Kidney epithelial cell (primary cell): Measurements from ENCODE around the gene ABLIM2. TPM values are rescaled to one million over a fixed set of nuclear protein-coding genes. Genes with fewer than 3 reads are reported as not detected.

Experiments
- DNase-seq: peaks from one replicate; pipeline ENCODE4 v3.0.0-alpha.2; 2010; ENCODE audit warnings: low read depth
- H3K27me3 ChIP-seq: 2 replicates; pipeline ENCODE4 v1.6.0; 2011; ENCODE audit warnings: low read length; ENCODE audit not compliant: control insufficient read depth, insufficient read depth
- H3K36me3 ChIP-seq: 2 replicates; pipeline ENCODE4 v1.5.1; 2011; ENCODE audit warnings: low read length; ENCODE audit not compliant: control insufficient read depth, insufficient read depth
- H3K4me3 ChIP-seq: 2 replicates; pipeline ENCODE4 v1.5.1; 2011; ENCODE audit warnings: low read depth, mild to moderate bottlenecking, control low read depth, low read length
- total RNA-seq: library from RNA; depleted of rRNA; stranded (reverse); fragments of >200 nt; gene quantifications from 2 replicates; pipeline ENCODE4 v1.2.3, GENCODE V29; 2015
- TF ChIP-seq, protein P1 (sequence below): IDR thresholded peaks from 2 replicates; pipeline ENCODE4 v1.5.1; 2011; ENCODE audit warnings: mild to moderate bottlenecking, moderate library complexity, low read length, control low read depth, inconsistent platforms; ENCODE audit not compliant: insufficient read depth, poor library complexity, severe bottlenecking

Gene ABLIM2
- total RNA-seq, 1 donor from 2014 or later: 1.3 TPM

DNA sequence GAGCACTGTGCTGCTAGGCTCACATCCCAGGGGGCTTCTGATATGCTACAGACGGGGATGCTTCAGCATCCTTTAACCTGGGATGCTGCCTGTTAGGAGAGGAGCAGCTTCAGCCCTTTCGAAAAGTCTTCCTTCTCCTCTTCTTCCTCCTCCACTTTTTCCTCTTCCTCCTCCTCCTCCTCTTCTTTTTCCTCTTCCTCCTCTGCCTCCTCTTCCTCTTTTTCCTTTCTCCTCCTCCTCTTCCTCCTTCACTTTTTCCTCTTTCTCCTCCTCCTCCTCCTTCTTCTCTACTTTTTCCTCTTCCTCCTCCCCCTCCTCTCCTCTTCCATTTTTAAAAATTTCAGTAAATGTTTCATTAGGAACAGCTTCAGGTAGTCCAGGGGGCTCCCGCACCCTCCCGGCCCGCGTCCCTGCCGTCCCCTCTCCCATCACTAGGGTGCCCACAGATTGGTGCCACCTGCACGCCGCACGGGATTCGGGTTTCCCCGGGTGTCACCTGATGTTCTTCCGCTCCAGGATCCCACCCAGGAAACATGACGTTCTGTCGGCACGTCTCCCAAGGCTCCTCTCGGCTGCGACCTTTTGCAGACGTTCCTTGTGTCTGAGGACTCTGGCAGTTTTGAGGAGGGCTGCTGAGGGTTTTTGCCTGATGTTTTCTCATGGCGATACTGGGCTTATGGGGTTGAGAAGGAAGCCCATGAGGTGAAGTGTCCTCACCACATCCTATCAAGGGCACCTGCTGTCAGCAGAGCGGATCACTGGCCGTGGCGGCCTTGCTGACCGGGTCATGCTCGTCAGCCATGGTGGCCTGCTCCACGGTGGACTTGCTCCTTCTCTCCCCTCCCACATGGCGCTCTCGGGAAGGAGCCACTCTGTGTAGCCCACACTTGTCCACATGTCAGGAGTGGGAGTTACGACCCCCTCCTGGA lies 135.6 kb downstream of the ABLIM2 start:
- no peak for DNase-seq
- H3K4me3 ChIP-seq: no peak overlapping the region
- TF ChIP-seq, protein P1, sequence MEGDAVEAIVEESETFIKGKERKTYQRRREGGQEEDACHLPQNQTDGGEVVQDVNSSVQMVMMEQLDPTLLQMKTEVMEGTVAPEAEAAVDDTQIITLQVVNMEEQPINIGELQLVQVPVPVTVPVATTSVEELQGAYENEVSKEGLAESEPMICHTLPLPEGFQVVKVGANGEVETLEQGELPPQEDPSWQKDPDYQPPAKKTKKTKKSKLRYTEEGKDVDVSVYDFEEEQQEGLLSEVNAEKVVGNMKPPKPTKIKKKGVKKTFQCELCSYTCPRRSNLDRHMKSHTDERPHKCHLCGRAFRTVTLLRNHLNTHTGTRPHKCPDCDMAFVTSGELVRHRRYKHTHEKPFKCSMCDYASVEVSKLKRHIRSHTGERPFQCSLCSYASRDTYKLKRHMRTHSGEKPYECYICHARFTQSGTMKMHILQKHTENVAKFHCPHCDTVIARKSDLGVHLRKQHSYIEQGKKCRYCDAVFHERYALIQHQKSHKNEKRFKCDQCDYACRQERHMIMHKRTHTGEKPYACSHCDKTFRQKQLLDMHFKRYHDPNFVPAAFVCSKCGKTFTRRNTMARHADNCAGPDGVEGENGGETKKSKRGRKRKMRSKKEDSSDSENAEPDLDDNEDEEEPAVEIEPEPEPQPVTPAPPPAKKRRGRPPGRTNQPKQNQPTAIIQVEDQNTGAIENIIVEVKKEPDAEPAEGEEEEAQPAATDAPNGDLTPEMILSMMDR: no peak
- peaks cover 19% of the 10 kb centered on the region for H3K27me3 ChIP-seq
- H3K36me3 ChIP-seq: no peaks in the 10 kb centered on the region

DNA sequence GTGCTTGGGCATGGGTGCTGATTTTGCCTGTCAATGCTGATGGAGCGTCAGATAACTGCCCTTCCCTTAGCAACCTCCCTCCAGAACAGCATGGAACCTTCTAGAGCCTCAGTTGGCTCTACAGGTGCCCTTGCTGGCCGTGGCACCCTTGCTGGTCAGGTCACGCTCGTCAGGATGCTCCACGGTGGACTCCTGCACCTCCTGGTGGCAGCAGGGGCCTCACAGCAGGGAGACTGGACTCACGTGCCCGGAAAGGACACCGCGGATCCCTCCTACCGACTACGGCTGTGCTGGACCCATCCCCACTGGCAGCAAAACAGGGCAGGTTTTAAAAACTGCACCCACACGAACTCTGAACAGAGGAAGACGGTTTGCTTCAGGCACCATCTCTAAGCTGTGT lies 136.8 kb downstream of the ABLIM2 start:
- TF ChIP-seq, protein P1: peak; percentile 2
- Histone ChIP-seq H3K27me3 (peaks cover 18% of the 10 kb centered on the region), H3K36me3 (no peaks in the 10 kb centered on the region), H3K4me3 (no peak overlapping the region)
- no peak for DNase-seq

DNA sequence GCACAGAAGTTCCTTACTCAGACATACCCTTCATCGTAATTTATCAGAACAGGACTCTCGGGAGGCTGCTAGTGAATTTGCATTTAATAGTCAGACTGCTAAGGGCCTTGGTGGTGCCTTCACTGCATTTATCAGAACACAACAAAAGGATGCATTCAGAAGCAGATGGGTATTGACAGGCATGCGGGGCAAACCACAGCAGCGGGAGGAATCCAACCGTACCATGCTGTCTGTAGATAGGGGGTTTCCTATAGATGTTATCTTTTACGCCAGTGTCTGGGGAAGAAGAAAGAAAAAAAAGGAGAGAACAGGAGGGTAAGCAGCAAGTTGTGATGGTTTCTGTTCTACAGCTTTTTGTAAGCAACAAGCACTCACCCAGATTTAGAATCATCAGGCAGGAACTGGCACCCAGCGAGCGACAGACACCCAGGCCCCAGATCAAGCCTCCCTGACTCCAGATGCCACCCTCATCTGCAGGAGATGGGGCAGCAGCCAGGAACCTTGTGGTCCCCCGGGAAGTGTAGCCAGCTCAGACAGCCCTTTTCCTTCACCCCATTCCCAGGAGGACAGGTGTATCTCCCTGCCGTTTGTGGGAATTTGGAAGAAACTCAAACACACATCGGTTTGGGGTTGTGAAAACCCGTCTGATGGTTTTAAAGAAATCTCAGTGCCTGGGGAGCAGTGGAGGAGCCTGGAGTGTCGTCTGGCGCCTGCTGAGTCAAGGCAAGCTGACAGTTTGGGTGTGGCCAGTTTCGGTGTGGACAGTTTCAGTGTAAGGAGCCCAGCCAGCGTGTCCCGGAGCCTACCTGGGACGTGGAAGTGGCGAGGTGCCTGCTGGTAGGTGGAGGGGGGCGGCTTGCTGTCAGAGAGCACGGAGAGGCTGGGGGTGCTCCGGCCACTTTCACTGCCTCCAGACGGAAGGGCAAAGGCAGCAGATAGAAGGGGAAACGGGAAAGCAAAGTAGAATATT lies 138.9 kb downstream of the ABLIM2 start:
- H3K4me3 ChIP-seq: no peak overlapping the region
- DNase-seq: no peak
- H3K27me3 ChIP-seq: peaks cover 26% of the 10 kb centered on the region
- TF ChIP-seq, protein P1: no peak
- H3K36me3 ChIP-seq: no peaks in the 10 kb centered on the region

DNA sequence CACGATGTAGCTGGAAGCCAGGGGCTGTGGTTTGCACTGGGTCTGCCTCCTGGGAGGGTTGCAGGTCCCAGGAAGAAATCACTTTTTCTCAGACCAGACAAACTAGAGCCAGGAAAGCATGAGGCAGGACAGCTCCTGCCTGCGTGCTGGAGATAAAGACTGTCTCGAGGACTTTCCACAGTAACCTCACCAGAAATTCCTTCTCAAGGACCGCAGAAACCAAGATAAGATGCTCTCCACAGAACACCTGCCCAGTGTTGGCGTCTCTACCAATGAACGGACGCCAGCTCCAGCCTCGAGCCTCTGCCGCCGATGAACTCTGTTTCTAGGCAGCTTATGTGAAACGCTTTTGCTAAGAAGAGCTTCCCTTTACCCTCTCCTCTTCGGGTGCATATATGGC lies 142.1 kb downstream of the ABLIM2 start:
- DNase-seq: no peak
- Histone ChIP-seq H3K36me3 (no peaks in the 10 kb centered on the region), H3K27me3 (peaks cover 21% of the 10 kb centered on the region), H3K4me3 (no peak overlapping the region)
- TF ChIP-seq, protein P1: no peak

DNA sequence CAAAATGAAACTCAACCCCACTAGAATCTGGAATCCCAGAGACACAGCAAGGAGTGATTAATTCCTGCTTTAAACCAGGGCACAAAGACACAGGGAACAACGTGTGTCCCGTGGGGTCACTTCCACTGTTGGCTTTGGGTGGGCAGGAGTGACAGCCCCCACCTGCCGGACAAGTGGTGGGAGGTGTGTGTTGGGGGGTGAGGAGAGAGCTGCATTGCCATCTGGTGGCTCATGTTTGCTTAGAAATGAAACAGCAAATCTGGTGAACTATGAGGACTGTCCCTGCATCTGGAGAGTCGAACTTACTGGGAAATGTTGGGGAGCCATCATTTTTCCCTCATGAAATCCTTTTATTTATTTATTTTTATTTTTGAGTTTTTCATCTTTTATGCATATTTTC lies 143.1 kb downstream of the ABLIM2 start:
- Histone ChIP-seq H3K27me3 (peaks cover 29% of the 10 kb centered on the region), H3K36me3 (no peaks in the 10 kb centered on the region), H3K4me3 (no peak overlapping the region)
- TF ChIP-seq, protein P1: peak; percentile 17
- DNase-seq: no peak
